Measurements from ENCODE around the gene PTPN11.

PTPN11 gene

DNA sequence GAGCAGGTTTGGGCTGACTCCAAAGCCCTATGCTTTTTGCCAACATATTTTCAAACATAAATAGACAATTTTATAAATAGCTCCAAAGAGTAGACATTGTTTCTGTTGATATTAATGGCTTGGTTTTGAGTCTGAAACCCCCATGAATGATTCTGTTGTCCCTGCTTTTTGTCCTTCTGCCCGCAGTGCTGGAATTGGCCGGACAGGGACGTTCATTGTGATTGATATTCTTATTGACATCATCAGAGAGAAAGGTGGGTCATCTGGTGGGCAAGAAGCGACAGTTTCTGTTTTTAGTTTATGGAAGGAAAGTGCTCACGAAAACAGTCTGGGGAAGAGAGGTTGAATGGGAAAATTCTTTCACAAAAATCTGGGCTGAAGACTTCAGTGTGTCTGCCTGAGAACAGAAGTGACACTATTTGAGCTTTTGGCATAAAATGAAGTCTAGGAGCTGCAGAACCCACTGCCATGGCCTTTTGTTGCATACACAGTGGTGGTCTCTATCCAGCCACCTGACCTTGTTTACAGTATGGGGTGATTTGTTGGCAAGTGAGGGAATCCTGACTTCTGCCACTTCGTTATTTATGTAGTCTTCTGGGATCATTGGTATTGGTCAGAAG is 69.6 kb downstream of the PTPN11 start:
- no peak overlapping the region for H3K27ac ChIP-seq
- H3K79me2 ChIP-seq: peaks cover 2% of the 10 kb centered on the region
- H3K9ac ChIP-seq: no peak overlapping the region
- H3K9me3 ChIP-seq (ENCODE audit: control insufficient read depth, low read length): no peaks in the 10 kb centered on the region
- H3K36me3 ChIP-seq (ENCODE audit: control insufficient read depth, insufficient read depth, low read length): no peaks in the 10 kb centered on the region
- no peak overlapping the region for H3K4me2 ChIP-seq (ENCODE audit: low read length)
- no peak overlapping the region for H3K4me3 ChIP-seq (ENCODE audit: low read depth, low read length)
- H3K27me3 ChIP-seq (ENCODE audit: control insufficient read depth, insufficient read depth, low read length): no peaks in the 10 kb centered on the region
- no peak overlapping the region for H2AFZ ChIP-seq
- H3K4me1 ChIP-seq: no peaks in the 10 kb centered on the region
- TF ChIP-seq, protein P1, sequence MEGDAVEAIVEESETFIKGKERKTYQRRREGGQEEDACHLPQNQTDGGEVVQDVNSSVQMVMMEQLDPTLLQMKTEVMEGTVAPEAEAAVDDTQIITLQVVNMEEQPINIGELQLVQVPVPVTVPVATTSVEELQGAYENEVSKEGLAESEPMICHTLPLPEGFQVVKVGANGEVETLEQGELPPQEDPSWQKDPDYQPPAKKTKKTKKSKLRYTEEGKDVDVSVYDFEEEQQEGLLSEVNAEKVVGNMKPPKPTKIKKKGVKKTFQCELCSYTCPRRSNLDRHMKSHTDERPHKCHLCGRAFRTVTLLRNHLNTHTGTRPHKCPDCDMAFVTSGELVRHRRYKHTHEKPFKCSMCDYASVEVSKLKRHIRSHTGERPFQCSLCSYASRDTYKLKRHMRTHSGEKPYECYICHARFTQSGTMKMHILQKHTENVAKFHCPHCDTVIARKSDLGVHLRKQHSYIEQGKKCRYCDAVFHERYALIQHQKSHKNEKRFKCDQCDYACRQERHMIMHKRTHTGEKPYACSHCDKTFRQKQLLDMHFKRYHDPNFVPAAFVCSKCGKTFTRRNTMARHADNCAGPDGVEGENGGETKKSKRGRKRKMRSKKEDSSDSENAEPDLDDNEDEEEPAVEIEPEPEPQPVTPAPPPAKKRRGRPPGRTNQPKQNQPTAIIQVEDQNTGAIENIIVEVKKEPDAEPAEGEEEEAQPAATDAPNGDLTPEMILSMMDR (IDR thresholded peaks at IDR 0.05): no peak

DNA sequence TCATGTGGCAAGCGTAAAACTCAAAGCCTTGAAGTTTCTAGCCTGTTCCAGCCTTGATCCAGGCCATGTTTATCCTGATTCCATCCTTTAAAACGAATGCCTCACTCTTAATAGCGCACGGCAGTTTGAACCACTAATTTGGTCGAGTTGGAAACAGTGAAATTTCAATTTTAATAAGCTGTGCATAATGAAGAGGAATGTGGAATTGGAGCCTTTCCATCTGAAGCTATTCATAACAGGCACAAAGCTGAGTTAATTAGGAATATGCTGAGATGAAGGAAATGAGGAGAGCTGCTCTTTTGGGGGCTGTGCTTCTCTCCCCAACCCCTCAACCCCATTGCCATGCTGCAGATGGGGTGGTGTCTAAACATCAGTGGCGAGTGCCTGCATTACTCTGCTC is 70.7 kb downstream of the PTPN11 start:
- Histone ChIP-seq H3K4me1 (no peaks in the 10 kb centered on the region), H3K79me2 (no peaks in the 10 kb centered on the region), H3K27me3 (ENCODE audit: control insufficient read depth, insufficient read depth, low read length) (no peaks in the 10 kb centered on the region), H3K4me2 (ENCODE audit: low read length) (no peak overlapping the region), H2AFZ (no peak overlapping the region), H3K4me3 (ENCODE audit: low read depth, low read length) (no peak overlapping the region), H3K36me3 (ENCODE audit: control insufficient read depth, insufficient read depth, low read length) (no peaks in the 10 kb centered on the region), H3K9me3 (ENCODE audit: control insufficient read depth, low read length) (no peaks in the 10 kb centered on the region), H3K27ac (no peak overlapping the region), H3K9ac (no peak overlapping the region)
- TF ChIP-seq, protein P1 (IDR thresholded peaks at IDR 0.05): no peak

GRCh38 chr12:112496496-112496895 is 77.7 kb downstream of the PTPN11 start:
- no peaks in the 10 kb centered on the region for H3K79me2 ChIP-seq
- no peaks in the 10 kb centered on the region for H3K4me1 ChIP-seq
- no peaks in the 10 kb centered on the region for H3K36me3 ChIP-seq (ENCODE audit: control insufficient read depth, insufficient read depth, low read length)
- TF ChIP-seq, protein P1 (IDR thresholded peaks at IDR 0.05): no peak
- no peak overlapping the region for H3K27ac ChIP-seq
- no peaks in the 10 kb centered on the region for H3K9me3 ChIP-seq (ENCODE audit: control insufficient read depth, low read length)
- H3K9ac ChIP-seq: no peak overlapping the region
- H3K4me3 ChIP-seq (ENCODE audit: low read depth, low read length): no peak overlapping the region
- no peaks in the 10 kb centered on the region for H3K27me3 ChIP-seq (ENCODE audit: control insufficient read depth, insufficient read depth, low read length)
- no peak overlapping the region for H3K4me2 ChIP-seq (ENCODE audit: low read length)
- H2AFZ ChIP-seq: no peak overlapping the region

GRCh38 chr12:112498580-112498979 is 79.8 kb downstream of the PTPN11 start:
- no peak overlapping the region for H3K4me2 ChIP-seq (ENCODE audit: low read length)
- no peaks in the 10 kb centered on the region for H3K79me2 ChIP-seq
- TF ChIP-seq, protein P1 (IDR thresholded peaks at IDR 0.05): no peak
- H2AFZ ChIP-seq: no peak overlapping the region
- H3K9ac ChIP-seq: no peak overlapping the region
- no peaks in the 10 kb centered on the region for H3K36me3 ChIP-seq (ENCODE audit: control insufficient read depth, insufficient read depth, low read length)
- no peaks in the 10 kb centered on the region for H3K9me3 ChIP-seq (ENCODE audit: control insufficient read depth, low read length)
- no peaks in the 10 kb centered on the region for H3K27me3 ChIP-seq (ENCODE audit: control insufficient read depth, insufficient read depth, low read length)
- no peak overlapping the region for H3K4me3 ChIP-seq (ENCODE audit: low read depth, low read length)
- no peak overlapping the region for H3K27ac ChIP-seq
- H3K4me1 ChIP-seq: no peaks in the 10 kb centered on the region

- no peaks in the 10 kb centered on the region for H3K36me3 ChIP-seq (ENCODE audit: control insufficient read depth, insufficient read depth, low read length)
- H3K27ac ChIP-seq: no peak overlapping the region
- no peak overlapping the region for H3K9ac ChIP-seq
- H3K4me1 ChIP-seq: no peaks in the 10 kb centered on the region
- H3K9me3 ChIP-seq (ENCODE audit: control insufficient read depth, low read length): no peaks in the 10 kb centered on the region
- no peaks in the 10 kb centered on the region for H3K27me3 ChIP-seq (ENCODE audit: control insufficient read depth, insufficient read depth, low read length)
- no peak overlapping the region for H2AFZ ChIP-seq
- TF ChIP-seq, protein P1 (IDR thresholded peaks at IDR 0.05): no peak
- no peaks in the 10 kb centered on the region for H3K79me2 ChIP-seq
- H3K4me2 ChIP-seq (ENCODE audit: low read length): no peak overlapping the region
- no peak overlapping the region for H3K4me3 ChIP-seq (ENCODE audit: low read depth, low read length)
These were observed 84.8 kb downstream of the PTPN11 start for GRCh38 chr12:112503512-112503911.

All from parathyroid adenoma (tissue), 2 donors.